ENCODE measurements around the gene HCAR2.
A peak's percentile ranks its signal among the peaks of the same experiment; 100 is the strongest.
"Not testable (repeated sequence)": the region's sequence is repeated elsewhere in the genome, so short reads cannot be mapped to it uniquely, and the experiment has no call there.

HCAR2 gene

DNA sequence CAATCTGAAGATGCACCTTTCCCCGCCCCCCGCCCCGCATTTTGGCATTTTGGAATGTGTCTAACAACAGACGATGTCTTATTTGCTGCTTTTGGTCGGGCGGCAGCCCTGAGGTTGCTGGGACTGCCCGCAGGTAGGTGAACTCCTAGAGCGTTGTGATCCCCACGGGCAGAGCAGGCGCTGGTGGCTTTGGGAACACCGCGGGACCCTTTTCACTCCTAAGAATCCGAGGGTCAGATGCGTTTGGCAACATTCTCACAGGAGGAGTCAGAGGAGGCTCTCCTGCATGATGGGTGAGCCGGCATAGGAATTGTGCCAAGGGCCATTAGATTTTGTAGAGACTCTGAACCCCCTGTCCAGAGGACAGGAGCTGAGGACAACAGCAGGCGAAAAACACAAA, 41.9 kb downstream of the HCAR2 start:
- DNase-seq: no peak

DNA sequence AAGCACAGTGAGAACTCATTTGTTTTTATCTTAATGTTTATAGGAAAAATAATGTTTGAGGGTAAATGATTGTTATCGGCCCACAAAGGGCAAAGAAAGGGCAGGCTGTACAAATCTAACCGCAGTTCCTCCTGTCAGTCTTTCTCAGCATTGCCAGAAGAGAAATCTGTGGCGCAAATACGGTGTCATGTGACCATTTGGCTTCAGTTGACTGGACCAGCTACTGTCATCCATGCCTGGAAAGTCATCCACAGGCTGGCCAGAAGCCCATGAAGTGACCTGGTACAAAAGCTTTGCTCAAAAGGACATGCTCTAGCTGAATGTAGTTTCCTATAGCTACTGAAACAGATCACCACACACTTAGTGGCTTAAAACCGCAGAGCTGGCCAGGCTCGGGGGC, 43.6 kb downstream of the HCAR2 start:
- DNase-seq: peak; percentile 8

GRCh38 chr12:122656298-122656697, 46.9 kb downstream of the HCAR2 start:
- no peak for DNase-seq

DNA sequence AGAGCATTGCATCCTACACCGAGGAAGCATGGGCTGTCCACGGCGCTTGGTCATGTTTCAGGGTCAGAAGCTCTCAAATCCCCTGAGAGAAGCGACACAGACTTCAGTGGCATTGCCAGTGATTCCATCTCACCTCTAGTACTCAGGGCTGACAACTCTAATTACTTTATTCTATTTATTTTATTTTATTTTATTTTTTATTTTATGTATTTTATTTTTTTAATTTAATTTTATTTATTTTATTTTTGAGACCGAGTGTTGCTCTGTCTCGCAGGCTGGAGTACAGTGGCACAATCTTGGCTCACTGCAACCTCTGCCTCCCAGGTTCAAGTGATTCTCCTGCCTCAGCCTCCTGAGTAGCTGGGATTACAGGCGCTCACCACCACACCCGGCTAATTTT, 49.9 kb downstream of the HCAR2 start:
- not testable (repeated sequence) for DNase-seq

DNA sequence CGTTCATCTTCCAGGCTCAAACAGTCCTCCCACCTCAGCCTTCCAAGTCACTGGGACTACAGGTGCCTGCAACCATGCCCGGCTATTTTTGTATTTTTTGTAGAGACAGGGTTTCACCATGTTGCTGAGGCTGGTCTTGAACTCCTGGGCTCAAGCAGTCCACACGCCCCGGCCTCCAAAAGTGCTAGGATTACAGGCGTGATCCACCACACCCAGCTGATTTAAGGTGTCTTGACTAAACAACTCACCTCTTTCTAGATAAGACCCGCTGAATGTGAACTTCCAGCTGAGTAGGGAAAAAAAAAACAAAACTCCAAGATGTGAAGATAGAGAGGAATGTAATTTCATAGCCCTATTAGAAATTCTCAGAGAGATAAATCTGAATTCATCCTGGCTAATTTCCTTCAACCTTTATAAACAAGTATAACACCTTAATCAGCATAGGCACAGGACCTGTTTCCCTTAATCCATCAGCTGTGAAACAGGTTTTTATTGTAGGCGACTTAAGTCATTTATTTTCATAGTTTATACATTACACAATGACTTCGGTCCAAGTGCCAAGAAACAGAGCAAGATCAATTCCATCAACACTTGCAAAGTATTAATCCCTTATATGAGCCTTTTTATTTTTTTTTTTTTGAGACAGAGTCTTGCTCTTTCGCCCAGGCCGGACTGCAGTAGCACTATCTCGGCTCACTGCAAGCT, 51.5 kb downstream of the HCAR2 start:
- DNase-seq: no peak
